ENCODE data around the gene KDELR1.

Gene KDELR1

GRCh38 chr19:48348045-48348444 lies 43.3 kb downstream of the KDELR1 start:
- DNase-seq (ENCODE audit: low read depth in 2 of 2), result peak in 1 of 2 donors; percentile 36
- no peak for TF ChIP-seq CTCF (IDR thresholded peaks at IDR 0.05; ENCODE audit: low read depth, low read length)
- no peak overlapping the region for H3K4me3 ChIP-seq (replicated peaks in 1 of 2; ENCODE audit: low read depth in 2 of 2, low read length in 2 of 2)

- no peak overlapping the region for H3K4me3 ChIP-seq (replicated peaks in 1 of 2; ENCODE audit: low read depth in 2 of 2, low read length in 2 of 2)
- TF ChIP-seq CTCF (IDR thresholded peaks at IDR 0.05; ENCODE audit: low read depth, low read length), result no peak
- DNase-seq (ENCODE audit: low read depth in 2 of 2), result peak in 1 of 2 donors; percentile 34
Measured at GRCh38 chr19:48346191-48346590, 45.2 kb downstream of the KDELR1 start.

GRCh38 chr19:48344892-48345291 lies 46.5 kb downstream of the KDELR1 start:
- no peak for TF ChIP-seq CTCF (IDR thresholded peaks at IDR 0.05; ENCODE audit: low read depth, low read length)
- DNase-seq (ENCODE audit: low read depth in 2 of 2), result no peak
- H3K4me3 ChIP-seq (replicated peaks in 1 of 2; ENCODE audit: low read depth in 2 of 2, low read length in 2 of 2), result no peak overlapping the region

DNA sequence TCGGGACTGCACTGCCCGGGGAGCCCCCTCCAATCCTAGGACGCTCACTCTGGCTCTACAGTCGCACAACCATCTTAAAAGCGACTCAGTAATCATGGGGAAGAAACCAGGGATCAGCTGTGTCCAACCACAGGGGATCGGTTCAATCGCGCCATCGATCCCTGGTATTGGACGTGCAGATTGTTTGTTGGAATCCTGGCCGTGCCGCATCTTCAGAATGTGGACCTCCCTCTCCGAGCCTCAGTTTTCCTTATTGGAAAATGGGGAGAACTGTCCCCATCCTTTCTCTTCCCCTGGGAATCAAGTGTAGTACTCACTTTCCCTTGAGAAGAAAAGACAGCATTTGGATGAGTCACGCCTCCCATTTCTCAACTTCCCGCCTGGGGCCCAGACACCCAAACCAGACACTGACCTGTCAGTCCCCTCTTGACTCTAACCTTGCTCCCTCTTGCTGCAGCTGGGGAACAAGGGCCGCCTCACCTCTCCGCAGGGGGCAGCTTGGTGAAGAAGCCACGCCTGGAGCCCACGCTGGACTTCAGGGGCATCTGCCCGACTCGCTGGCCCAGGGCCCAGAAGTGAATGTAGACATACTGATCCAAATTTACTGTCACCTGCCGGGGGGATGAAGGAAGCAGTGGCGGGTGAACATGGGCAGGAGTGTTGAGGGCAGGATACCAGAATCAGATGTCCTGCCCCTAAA lies 48.4 kb downstream of the KDELR1 start:
- no peak overlapping the region for H3K4me3 ChIP-seq (replicated peaks in 1 of 2; ENCODE audit: low read depth in 2 of 2, low read length in 2 of 2)
- no peak for TF ChIP-seq CTCF (IDR thresholded peaks at IDR 0.05; ENCODE audit: low read depth, low read length)
- peak in 1 of 2 donors; percentile 73 for DNase-seq (ENCODE audit: low read depth in 2 of 2)

- DNase-seq (ENCODE audit: low read depth in 2 of 2), result no peak
- TF ChIP-seq CTCF (IDR thresholded peaks at IDR 0.05; ENCODE audit: low read depth, low read length), result no peak
Measured at GRCh38 chr19:48342414-48342738, 49.0 kb downstream of the KDELR1 start.

DNA sequence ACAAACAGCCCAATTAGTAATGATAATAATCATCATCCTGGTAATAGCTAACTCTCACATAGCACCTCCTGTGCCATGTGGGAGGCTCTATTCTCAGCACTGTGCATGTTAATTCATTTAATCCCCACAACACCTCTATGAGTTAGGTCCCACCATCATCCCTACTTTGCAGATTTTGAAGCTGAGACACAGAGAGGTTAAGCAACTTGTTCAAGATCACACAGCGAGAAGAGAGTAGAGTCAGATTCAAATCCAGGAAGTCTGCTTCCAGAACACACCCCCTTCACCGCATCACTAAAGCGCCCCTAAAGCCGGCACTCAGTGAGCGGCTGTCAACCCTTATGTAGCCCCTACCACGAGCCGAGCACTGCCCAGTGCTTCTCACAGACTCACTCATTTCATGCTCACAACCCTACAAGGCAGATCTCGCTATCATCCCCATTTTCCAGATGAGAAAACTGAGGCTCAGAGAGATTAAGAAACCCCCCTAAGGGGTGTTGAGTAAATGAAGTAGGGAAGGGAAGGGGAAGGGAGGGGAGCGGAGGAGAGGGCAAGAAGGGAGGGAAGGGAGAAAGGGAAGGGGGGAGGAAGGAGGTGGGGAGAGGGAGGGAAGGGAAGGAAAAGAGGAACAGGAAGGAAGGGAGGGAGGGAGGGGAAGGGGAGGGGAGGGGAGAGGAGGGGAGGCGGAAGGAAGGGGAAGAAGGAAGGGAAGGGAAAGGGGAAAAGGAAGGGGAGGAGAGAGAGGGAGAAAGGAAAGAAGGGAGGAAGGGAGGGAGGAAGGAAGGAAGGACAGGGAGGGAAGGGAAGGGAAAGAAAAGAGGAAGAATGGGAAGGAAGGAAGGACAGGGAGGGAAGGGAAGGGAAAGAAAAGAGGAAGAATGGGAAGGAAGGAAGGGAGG lies 49.6 kb downstream of the KDELR1 start:
- DNase-seq (ENCODE audit: low read depth in 2 of 2), result no peak
- no peak for TF ChIP-seq CTCF (IDR thresholded peaks at IDR 0.05; ENCODE audit: low read depth, low read length)
- H3K4me3 ChIP-seq (replicated peaks in 1 of 2; ENCODE audit: low read depth in 2 of 2, low read length in 2 of 2), result no peak overlapping the region

More at GRCh38 chr19:48342414-48342738, 49.0 kb downstream of the KDELR1 start:
- H3K4me3 ChIP-seq (replicated peaks in 1 of 2; ENCODE audit: low read depth in 2 of 2, low read length in 2 of 2), result no peak overlapping the region
